Activated gamma-delta T cell treated with Interleukin-2 at 50 U/mL for 16 hours (primary cell): ENCODE results near the gene ZDHHC8.

ENCODE experiments used
- DNase-seq: peaks from one replicate; pipeline ENCODE4 v3.0.0-alpha.2; 2020

The ZDHHC8 gene

GRCh38 chr22:20182365-20182764, 50.8 kb downstream of the ZDHHC8 start:
- no peak for DNase-seq

- DNase-seq = no peak
Measured at GRCh38 chr22:20183101-20183500, 51.5 kb downstream of the ZDHHC8 start.

DNA sequence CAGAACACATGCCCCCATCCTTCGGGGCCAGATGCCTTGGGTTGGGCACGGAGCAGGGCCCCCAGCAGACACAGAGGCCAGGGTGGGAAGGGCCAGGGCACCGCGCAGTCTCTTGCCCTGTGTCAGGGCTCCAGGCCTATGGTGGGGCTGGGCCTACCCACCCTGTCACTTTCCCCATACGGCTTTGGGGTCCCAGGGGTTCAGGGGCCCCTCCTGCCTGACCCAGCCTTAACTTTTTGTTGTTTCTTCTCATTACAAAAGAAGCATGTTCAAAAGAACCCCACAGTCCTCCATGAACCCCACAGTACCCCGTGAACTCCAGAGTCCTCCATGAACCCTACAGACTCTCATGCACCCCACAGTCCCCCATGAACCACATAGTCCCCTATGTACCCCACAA, 52.2 kb downstream of the ZDHHC8 start:
- no peak for DNase-seq

- DNase-seq = no peak
Measured at GRCh38 chr22:20184501-20185165, 53.0 kb downstream of the ZDHHC8 start.

DNA sequence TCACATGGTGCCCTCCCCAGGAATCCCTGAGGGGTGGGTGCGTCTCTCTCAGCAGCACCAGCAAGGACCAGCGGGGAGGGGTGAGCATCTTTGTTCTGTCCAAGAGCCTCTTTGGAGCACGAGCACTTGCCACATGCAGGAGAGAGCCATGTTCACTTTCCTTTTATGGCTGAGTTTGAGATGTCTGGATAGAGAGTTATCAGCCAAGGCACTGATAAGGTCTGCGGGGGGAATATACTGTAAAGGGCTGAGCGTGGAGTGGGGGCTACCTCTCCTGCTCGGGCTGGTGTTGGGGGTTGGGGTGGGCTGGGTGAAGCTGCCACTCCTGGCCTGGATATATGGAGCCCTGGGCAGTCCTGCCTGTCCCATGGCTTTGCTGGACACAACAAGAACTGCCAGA, 54.1 kb downstream of the ZDHHC8 start:
- DNase-seq = no peak

DNA sequence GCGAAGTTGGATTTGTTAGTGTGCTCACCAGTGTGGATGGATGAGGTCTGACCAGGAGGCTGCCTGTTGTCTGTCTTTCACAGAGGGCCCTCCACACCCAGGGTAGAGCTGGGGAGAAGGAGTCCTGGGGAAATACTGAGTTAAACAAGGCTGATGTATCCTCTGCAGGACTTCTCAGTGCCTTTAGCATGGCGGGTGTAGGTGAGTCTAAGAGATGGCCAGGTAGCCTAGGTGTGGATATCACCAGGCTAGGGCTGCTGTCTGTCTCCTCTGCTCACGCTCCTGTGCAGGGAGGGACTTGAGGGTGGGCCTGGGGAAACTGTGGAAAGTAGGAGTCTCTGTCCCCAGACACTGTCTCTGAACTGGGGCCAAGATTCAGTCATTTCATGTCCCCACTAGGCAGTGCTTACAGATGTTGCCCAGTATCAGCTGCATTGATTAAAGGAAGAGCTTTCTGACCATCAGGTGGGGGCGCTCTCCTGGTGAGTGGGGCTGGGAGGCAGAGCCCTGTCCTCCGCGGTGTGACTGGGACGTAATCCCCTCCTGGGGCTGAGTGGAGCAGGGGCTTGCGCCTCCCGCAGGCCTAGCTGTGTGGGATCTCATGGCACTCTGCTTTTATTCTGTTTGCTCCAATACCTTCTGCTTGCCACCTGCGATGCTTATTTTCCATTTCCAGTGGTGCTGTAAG, 54.7 kb downstream of the ZDHHC8 start:
- DNase-seq = no peak

GRCh38 chr22:20186871-20187546, 55.4 kb downstream of the ZDHHC8 start:
- no peak for DNase-seq

DNA sequence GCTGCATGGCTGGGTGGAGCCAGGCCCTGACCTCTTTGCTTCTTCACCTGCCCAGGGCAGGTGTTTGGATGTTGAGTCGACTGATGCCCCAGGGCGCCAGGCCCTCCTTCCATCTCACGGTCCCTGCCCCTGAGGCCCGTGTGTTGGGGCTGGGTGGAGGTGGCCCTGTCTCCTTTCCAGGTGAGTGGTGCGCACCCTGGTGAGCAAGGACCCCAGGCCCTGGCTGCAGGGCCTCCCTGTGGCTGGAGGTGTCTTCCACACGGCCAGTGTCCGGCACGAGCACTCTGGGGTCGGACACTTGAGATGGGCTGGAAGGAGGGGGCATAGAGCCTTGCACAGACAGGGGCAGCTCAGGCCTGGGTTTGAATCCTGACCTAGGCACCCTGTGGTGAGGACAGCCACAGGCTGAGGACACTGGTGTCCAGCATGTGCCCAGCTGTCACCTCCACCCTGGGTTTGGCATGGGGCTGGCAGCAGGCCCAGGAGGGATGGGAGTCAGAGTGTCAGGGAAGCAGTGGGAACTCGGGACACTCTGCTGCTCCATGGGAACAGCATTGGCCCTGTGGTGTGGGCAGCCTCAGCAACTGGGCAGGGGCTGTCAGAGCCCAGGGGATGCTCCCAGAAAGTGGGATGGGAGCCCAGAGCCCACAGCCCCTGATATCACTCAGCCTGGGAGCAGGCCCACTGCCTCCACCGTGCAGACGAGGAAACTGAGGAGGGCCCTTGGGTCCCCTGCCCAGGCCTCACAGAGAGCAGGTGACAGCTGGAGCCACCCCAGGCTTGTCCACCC, 56.4 kb downstream of the ZDHHC8 start:
- no peak for DNase-seq

DNA sequence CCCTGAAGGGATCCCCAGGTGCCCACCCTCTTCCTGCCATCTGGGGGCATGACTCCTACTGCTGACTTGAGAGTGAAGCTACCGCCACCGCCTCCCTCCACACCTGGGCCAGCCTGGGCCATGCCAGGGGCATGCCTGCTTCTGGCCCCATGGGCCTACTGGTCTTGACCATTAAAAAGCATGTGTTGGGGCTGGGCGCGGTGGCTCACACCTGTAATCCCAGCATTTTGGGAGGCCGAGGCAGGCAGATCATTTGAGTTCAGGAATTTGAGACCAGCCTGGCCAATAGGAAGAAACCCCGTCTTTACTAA, 56.9 kb downstream of the ZDHHC8 start:
- DNase-seq = no peak

DNA sequence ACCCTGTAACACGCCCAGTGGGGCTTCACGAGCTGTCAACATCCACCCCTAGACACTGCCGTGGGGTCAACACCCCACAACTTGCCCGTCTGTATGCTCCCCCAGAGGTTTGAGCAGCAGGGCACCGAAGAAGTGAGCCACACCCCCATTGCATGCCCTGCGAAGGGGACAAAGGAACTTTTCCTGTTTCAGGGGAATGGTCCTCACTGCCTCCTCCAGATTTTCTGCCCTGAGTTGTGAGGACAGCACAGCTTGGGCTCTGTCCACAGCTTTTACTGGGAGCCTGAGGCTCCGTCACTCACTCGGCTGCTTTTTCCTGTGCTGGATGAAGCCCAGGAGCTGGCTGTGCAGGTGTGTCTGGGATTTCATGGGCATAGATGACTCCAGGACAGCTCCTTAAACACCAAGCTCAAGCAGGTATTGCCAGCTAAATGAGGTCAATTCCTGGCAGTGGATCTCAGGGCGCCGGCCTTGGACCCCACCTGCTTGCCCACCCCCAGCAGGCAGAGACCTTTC, 59.5 kb downstream of the ZDHHC8 start:
- no peak for DNase-seq

GRCh38 chr22:20191803-20192202, 60.2 kb downstream of the ZDHHC8 start:
- DNase-seq = no peak

DNA sequence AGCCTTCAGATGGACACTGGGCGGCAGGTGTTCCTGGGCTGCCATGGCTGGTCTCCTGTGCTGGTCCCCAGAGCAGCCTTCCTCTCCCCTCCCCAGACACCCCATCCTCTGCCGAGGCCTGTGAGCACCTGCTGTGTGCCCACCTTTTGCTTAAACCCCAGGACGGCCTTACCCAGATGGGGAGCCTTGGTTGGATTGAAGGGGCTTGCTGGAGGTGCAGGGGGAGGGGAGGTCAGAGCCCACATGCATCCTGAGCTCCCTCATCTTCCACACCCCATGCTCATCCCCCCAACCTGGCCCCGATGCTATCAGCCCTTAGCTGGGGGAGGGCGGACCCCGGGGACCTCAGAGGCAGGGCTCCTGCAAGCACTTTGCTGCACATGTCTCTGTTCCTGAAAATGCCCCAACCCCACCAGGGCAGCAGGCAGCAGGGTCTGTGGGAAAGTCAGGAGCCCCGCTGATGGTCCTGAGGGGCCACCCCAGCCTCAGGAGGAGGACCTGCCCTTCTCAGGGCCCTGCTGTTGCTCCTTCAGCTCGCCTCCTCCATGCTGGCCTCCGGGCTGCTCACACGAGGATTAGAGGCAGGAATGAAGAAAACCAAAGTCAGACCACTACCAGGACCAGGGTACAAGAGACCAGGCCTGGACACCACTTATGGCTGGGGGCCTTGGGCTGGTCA, 60.8 kb downstream of the ZDHHC8 start:
- DNase-seq = no peak

DNA sequence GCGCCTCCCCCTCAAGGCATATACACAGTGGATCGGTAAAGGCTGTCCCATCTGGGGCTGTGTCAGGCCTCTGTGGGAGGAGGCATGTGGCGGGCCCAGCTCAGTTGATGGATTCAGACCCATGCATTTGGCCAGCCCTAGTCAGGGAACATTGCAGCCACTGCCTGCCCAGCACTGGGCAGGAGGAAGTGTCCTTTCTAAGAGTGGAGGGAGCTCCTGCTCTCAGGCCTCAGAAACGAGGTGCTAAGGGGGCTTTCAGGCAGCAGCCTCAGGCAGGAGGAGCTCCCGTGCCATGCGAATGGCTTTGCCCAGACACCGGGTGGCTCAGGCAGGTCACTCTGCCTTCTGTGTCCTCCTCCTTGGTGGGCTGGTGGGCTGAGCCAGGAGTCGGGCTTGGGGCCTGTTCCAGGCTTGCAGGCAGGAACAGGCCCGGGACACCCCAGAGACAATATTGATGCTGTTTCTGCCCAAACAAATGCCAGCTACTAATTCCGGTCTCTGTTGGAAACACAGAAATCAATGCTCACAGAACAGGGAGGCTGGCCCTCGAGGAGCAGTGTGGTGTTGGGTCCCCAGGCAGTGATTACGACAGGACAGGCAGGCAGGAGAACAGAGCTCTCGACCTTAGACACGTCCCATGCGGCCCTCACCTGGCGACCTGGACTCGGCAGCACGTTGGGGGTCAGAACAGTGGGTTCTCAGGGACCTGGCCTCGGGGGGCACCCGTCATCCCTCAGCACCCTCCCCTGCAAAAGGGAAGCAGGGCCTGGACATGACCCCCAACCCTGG, 61.6 kb downstream of the ZDHHC8 start:
- no peak for DNase-seq

DNA sequence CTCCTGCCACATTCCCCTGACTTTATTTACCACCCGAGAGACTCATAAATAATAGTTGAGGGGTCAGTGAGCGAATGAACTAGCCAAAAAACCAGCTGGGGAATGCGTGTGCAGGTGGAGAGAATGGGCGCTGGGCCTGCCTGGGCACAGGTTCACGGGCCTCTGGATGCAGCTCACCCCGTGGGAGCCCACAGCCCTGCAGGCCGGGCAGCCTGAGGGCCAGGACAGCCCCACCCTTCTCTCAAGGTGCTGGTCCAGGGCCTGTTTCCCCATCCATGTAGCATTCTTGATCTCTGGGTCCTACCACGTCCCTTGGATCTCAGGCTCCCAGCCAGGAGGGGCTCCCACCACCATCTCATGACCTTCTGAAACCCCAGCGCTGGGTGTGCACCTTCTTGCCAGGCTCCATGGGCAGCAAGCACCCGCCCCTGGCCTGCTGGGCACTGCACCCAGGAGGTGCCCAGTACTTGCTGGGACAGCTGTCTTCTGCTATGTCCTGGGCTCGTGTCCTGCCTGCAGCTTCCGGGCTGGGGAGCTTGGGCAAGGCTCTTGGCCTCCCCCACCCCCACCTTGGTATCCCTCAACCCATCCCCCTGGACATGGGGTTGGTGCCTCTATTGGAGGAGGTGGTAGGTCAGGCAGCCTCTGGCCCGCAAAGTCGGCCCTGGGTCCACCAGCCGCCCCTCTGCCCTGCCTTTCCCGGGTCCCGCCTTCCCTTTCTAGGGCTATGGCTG, 62.3 kb downstream of the ZDHHC8 start:
- no peak for DNase-seq

GRCh38 chr22:20194681-20195593, 63.3 kb downstream of the ZDHHC8 start:
- DNase-seq = no peak

- DNase-seq = no peak
Measured at GRCh38 chr22:20196094-20196842, 64.7 kb downstream of the ZDHHC8 start.
